CD14-positive monocyte (primary cell): Measurements from ENCODE around the gene FREM1. TPM values are rescaled to one million over a fixed set of nuclear protein-coding genes. Genes with fewer than 3 reads are reported as not detected.

Experiments
- DNase-seq, 3 donors: peaks; one replicate each; pipeline ENCODE4 v3.0.0-alpha.2; 2011 to 2022
- H2AFZ ChIP-seq: 2 replicates; pipeline ENCODE4 v1.6.0; 2012; ENCODE audit warnings: mild to moderate bottlenecking, low read depth, low read length, inconsistent platforms; ENCODE audit not compliant: insufficient read depth, poor library complexity, severe bottlenecking
- H3K27ac ChIP-seq, 2 donors: 1 replicate in 1 of 2; 2 replicates in 1 of 2; pipeline ENCODE4 v1.5.1; 2012 to 2013; ENCODE audit warnings: low read length in 2 of 2, control low read depth in 1 of 2, inconsistent platforms in 1 of 2, low read depth in 1 of 2, mild to moderate bottlenecking in 1 of 2
- H3K27me3 ChIP-seq, 2 donors: one replicate each; pipeline versions ENCODE4 v1.6.0 to v1.6.1; 2011 to 2013; ENCODE audit warnings: low read length in 2 of 2; ENCODE audit not compliant: control insufficient read depth in 2 of 2, insufficient read depth in 2 of 2
- H3K36me3 ChIP-seq, 2 donors: replicated peaks in 1 of 2; 1 replicate in 1 of 2; 2 replicates in 1 of 2; pipeline versions ENCODE4 v1.5.1 to v1.6.1; 2012 to 2013; ENCODE audit warnings: low read length in 2 of 2, control low read depth in 1 of 2, inconsistent platforms in 1 of 2, mild to moderate bottlenecking in 1 of 2; ENCODE audit not compliant: insufficient read depth in 2 of 2, control insufficient read depth in 1 of 2
- H3K4me1 ChIP-seq, 2 donors: 1 replicate in 1 of 2; 2 replicates in 1 of 2; pipeline versions ENCODE4 v1.5.1 to v1.6.1; 2012 to 2013; ENCODE audit warnings: low read length in 2 of 2, control low read depth in 1 of 2, inconsistent platforms in 1 of 2, mild to moderate bottlenecking in 1 of 2, moderate library complexity in 1 of 2; ENCODE audit not compliant: insufficient read depth in 2 of 2, control insufficient read depth in 1 of 2
- H3K4me2 ChIP-seq: replicated peaks from 2 replicates; pipeline ENCODE3; 2012; ENCODE audit warnings: low read length, moderate library complexity, mild to moderate bottlenecking; ENCODE audit not compliant: poor library complexity, severe bottlenecking; ENCODE audit errors: extremely low read depth
- H3K4me3 ChIP-seq, 3 experiments: fragments of 200-600 bp in 1 of 3; sonication (generic) in 1 of 3; replicated peaks in 1 of 3; 1 replicate in 2 of 3; 2 replicates in 1 of 3; pipeline ENCODE4 v1.5.1; 2011 to 2013; ENCODE audit warnings: low read length in 3 of 3, mild to moderate bottlenecking in 3 of 3, control low read depth in 2 of 3, low read depth in 2 of 3, inconsistent platforms in 1 of 3, moderate library complexity in 1 of 3
- H3K79me2 ChIP-seq: 2 replicates; pipeline ENCODE4 v1.6.0; 2012; ENCODE audit warnings: mild to moderate bottlenecking, control low read depth, inconsistent platforms, low read length, moderate library complexity; ENCODE audit not compliant: insufficient read depth
- H3K9ac ChIP-seq: 2 replicates; pipeline ENCODE4 v1.6.0; 2017; ENCODE audit warnings: low read length, mild to moderate bottlenecking; ENCODE audit not compliant: insufficient read depth, poor library complexity, severe bottlenecking
- H3K9me3 ChIP-seq, 2 donors: replicated peaks in 1 of 2; 1 replicate in 1 of 2; 2 replicates in 1 of 2; pipeline versions ENCODE4 v1.5.1 to v1.6.1; 2012 to 2013; ENCODE audit warnings: low read length in 2 of 2, control low read depth in 1 of 2; ENCODE audit not compliant: control insufficient read depth in 1 of 2, insufficient read depth in 1 of 2
- H4K20me1 ChIP-seq: 2 replicates; pipeline ENCODE4 v1.6.0; 2012; ENCODE audit warnings: mild to moderate bottlenecking, low read length, control low read depth, moderate library complexity; ENCODE audit not compliant: insufficient read depth
- H3K27ac Mint-ChIP-seq, 7 donors: one replicate each; pipeline ENCODE4 v1.8.0; 2020; ENCODE audit warnings: mild to moderate bottlenecking in 7 of 7, mixed read lengths in 7 of 7, moderate library complexity in 6 of 7, inconsistent platforms in 2 of 7
- H3K27me3 Mint-ChIP-seq, 3 donors: one replicate each; pipeline ENCODE4 v1.8.0; 2021 to 2022; ENCODE audit warnings: low read depth in 3 of 3, mild to moderate bottlenecking in 3 of 3, mixed read lengths in 3 of 3, moderate library complexity in 3 of 3, inconsistent platforms in 1 of 3
- H3K36me3 Mint-ChIP-seq, 2 donors: one replicate each; pipeline ENCODE4 v1.8.0; 2020; ENCODE audit warnings: mixed read lengths in 2 of 2, inconsistent platforms in 1 of 2, mild to moderate bottlenecking in 1 of 2
- H3K4me1 Mint-ChIP-seq: one replicate; pipeline ENCODE4 v1.8.0; 2020; ENCODE audit warnings: mild to moderate bottlenecking, mixed read lengths
- H3K4me3 Mint-ChIP-seq, 2 donors: one replicate each; pipeline ENCODE4 v1.8.0; 2020; ENCODE audit warnings: mild to moderate bottlenecking in 2 of 2, mixed read lengths in 2 of 2, moderate library complexity in 1 of 2
- H3K9me3 Mint-ChIP-seq, 7 donors: one replicate each; pipeline ENCODE4 v1.8.0; 2020 to 2022; ENCODE audit warnings: mixed read lengths in 7 of 7, mild to moderate bottlenecking in 6 of 7, moderate library complexity in 6 of 7, inconsistent platforms in 2 of 7
- CTCF ChIP-seq: fragments of 200-600 bp; IDR thresholded peaks from one replicate; pipeline ENCODE4 v1.8.0; 2022; ENCODE audit warnings: antibody characterized with exemption, mild to moderate bottlenecking
- WGBS: methylation state at CpG from one replicate; pipeline ENCODE4 v1.1.5; 2013; ENCODE audit warnings: missing lambda C conversion rate; ENCODE audit not compliant: insufficient coverage; 5-methylcytosine and 5-hydroxymethylcytosine counted together
- intact Hi-C, 2 donors: fragments of 100-400 bp; cut with micrococcal nuclease; formaldehyde crosslinking; loops; one replicate each; pipeline versions ENCODE4 v1.15.0 to v1.15.1; 2023
- polyA plus RNA-seq, 3 donors: library from polyadenylated mRNA; depleted of rRNA in 1 of 3; unstranded in 2 of 3; stranded (reverse) in 1 of 3; fragments of 300-500 nt in 2 of 3; fragments of >200 nt in 1 of 3; fragmentation: Illumina TruSeq in 2 of 3; gene quantifications; 1 replicate in 2 of 3; 2 replicates in 1 of 3; pipeline ENCODE4 v1.2.3, GENCODE V29; 2012 to 2021

The FREM1 gene
- polyA plus RNA-seq, 3 donors = not detected

DNA sequence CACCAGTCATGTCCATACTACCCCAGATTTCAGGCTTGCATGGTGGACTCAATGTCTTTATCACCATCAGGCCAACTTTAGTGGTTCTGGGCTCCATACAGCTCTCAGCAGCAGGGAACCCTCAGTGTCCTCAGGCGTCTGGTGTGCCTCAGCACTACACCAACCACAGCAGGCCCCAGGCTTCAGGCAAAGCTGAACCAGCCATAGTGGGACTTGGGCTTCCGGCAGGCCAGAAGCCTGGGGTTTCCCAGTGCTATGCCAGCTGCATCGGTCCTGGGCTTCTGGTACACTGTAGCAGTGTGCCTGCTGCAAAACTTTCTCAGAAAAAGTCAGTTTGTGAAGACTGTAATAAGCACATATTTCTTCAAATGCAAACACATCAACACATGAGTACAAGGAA, 205.9 kb downstream of the FREM1 start:
- no peaks in the 10 kb centered on the region for H4K20me1 ChIP-seq
- TF ChIP-seq CTCF = no peak
- 100% methylated on average over 1 of the region's 3 CpGs for WGBS

DNA sequence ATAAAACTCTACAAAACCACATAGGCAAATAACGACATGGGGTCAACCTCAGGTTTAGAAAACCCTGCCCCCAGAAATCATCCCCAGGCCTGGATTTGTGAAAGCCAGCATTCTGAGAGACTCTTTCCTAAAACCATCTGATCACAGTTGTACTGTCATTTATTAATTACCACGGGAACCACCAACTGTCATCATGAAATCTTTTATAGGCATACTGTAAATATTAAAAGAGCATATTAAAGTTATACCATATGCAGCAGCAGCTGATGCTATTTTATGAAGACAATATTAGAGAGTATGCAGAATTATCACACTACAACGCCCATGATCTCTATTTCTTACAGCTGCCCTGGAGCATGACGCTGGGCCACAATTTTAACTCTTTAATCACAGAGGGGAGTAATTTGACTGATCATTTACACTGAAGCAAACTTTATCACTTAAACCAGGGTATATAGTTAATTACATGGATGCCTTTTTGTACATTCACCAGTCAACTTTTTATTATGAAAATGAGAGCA, 208.0 kb downstream of the FREM1 start:
- no CpG with 5 or more reads among the region's 4 CpGs for WGBS
- Histone ChIP-seq H3K4me3 (no peak overlapping the region), H3K79me2 (no peaks in the 10 kb centered on the region), H3K27me3 (peaks cover 38 to 62% of the 10 kb centered on the region in 2 donors), H3K36me3 (no peaks in the 10 kb centered on the region), H2AFZ (no peak overlapping the region), H3K9ac (no peak overlapping the region), H3K4me2 (no peak overlapping the region), H3K27ac (no peak overlapping the region), H3K4me1 (no peaks in the 10 kb centered on the region), H3K9me3 (peaks cover 11 to 30% of the 10 kb centered on the region in 2 donors), H4K20me1 (no peaks in the 10 kb centered on the region)
- peaks cover 4% of the 10 kb centered on the region for H3K4me1 Mint-ChIP-seq
- H3K27ac Mint-ChIP-seq = no peak overlapping the region
- H3K27me3 Mint-ChIP-seq = peaks cover 20 to 37% (median 22%) of the 10 kb centered on the region in 3 donors
- H3K4me3 Mint-ChIP-seq = peak overlapping the region in 1 of 2 donors; percentile 1
- DNase-seq = no peak
- H3K9me3 Mint-ChIP-seq = peaks cover 12 to 36% (median 26%) of the 10 kb centered on the region in 7 donors
- H3K36me3 Mint-ChIP-seq = no peaks in the 10 kb centered on the region
- no peak for TF ChIP-seq CTCF
- intact Hi-C loops = no loop called here

More for the DNA sequence above, 205.9 kb downstream of the FREM1 start:
- intact Hi-C loops = no loop called here
- no peak overlapping the region for H3K4me2 ChIP-seq
- H3K9ac ChIP-seq = no peak overlapping the region
- H3K36me3 ChIP-seq = no peaks in the 10 kb centered on the region
- peaks cover 11 to 32% of the 10 kb centered on the region in 2 donors for H3K9me3 ChIP-seq
- peaks cover 39 to 70% of the 10 kb centered on the region in 2 donors for H3K27me3 ChIP-seq
- H2AFZ ChIP-seq = no peak overlapping the region
- no peak overlapping the region for H3K4me3 ChIP-seq
- H3K4me1 ChIP-seq = no peaks in the 10 kb centered on the region
- Mint-ChIP-seq H3K9me3 (peaks cover 12 to 45% (median 36%) of the 10 kb centered on the region in 7 donors), H3K27me3 (peaks cover 27 to 45% (median 28%) of the 10 kb centered on the region in 3 donors), H3K4me3 (peak overlapping the region in 1 of 2 donors; percentile 2), H3K27ac (no peak overlapping the region), H3K36me3 (no peaks in the 10 kb centered on the region), H3K4me1 (peaks cover 4% of the 10 kb centered on the region)
- no peak for DNase-seq
- H3K79me2 ChIP-seq = no peaks in the 10 kb centered on the region
- H3K27ac ChIP-seq = no peak overlapping the region
